ENCODE data around the gene KCNJ11. TPM values are rescaled to one million over a fixed set of nuclear protein-coding genes. Genes with fewer than 3 reads are reported as not detected.

Gene KCNJ11
- total and polyA plus RNA-seq, 3 donors from 2014 or later, result 1.4 to 2.1 (median 1.7) TPM

GRCh38 chr11:17421781-17422180, 33.3 kb upstream of the KCNJ11 start:
- Histone ChIP-seq H3K4me3 (no peak overlapping the region), H3K36me3 (ENCODE audit: low read depth, missing control alignments) (no peaks in the 10 kb centered on the region), H3K27me3 (no peaks in the 10 kb centered on the region), H3K27ac (no peak overlapping the region), H3K4me1 (no peaks in the 10 kb centered on the region), H3K9me3 (no peaks in the 10 kb centered on the region)
- intact Hi-C loops (cut with DNase I; ENCODE audit: low total_unique reads), result no loop called here
- no peak for DNase-seq
- TF ChIP-seq POLR2A (IDR thresholded peaks at IDR 0.05), result no peak
- TF ChIP-seq, protein P1, sequence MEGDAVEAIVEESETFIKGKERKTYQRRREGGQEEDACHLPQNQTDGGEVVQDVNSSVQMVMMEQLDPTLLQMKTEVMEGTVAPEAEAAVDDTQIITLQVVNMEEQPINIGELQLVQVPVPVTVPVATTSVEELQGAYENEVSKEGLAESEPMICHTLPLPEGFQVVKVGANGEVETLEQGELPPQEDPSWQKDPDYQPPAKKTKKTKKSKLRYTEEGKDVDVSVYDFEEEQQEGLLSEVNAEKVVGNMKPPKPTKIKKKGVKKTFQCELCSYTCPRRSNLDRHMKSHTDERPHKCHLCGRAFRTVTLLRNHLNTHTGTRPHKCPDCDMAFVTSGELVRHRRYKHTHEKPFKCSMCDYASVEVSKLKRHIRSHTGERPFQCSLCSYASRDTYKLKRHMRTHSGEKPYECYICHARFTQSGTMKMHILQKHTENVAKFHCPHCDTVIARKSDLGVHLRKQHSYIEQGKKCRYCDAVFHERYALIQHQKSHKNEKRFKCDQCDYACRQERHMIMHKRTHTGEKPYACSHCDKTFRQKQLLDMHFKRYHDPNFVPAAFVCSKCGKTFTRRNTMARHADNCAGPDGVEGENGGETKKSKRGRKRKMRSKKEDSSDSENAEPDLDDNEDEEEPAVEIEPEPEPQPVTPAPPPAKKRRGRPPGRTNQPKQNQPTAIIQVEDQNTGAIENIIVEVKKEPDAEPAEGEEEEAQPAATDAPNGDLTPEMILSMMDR (IDR thresholded peaks at IDR 0.05), result no peak
- 73 to 79% methylated on average over 4 of the region's 4 CpGs for WGBS, 2 donors

DNA sequence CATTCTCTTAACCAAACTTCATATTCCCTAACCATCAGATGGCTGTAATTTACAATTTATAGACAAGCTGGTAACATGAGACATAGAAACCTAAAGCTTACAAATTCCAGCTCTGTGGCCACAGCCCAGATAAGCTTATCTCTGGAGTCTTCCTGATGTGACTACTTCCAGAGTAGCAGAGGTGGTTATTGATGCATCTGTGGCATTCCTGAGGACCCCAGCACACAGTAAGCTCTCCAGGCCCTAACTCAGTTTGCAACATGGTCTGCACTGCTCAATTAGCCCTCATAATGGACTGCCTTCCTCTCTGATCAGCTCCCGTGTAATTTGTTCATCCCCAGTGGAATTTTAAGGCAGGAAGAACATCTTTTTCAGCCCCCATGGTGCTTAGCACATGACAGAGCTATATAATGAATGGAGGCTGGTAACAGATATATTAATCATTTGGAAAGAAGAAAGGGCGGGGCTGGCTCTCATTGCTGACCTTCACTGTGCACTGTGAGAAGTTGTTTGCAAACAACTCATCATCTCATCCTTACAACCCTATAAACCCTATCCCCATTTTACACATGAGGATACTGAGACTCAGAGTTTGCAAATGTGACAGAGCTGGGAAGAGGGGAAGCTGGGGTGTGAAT, 30.1 kb upstream of the KCNJ11 start:
- 46 to 76% methylated on average over 2 of the region's 2 CpGs for WGBS, 2 donors
- no peak for TF ChIP-seq POLR2A (IDR thresholded peaks at IDR 0.05)
- TF ChIP-seq, protein P1 (IDR thresholded peaks at IDR 0.05), result no peak
- Histone ChIP-seq H3K4me3 (no peak overlapping the region), H3K9me3 (no peaks in the 10 kb centered on the region), H3K27me3 (no peaks in the 10 kb centered on the region), H3K4me1 (no peaks in the 10 kb centered on the region), H3K36me3 (ENCODE audit: low read depth, missing control alignments) (no peaks in the 10 kb centered on the region), H3K27ac (no peak overlapping the region)
- DNase-seq, result no peak
- intact Hi-C loops (cut with DNase I; ENCODE audit: low total_unique reads), result no loop called here

- H3K9me3 ChIP-seq, result no peaks in the 10 kb centered on the region
- TF ChIP-seq, protein P1 (IDR thresholded peaks at IDR 0.05), result no peak
- no peak for TF ChIP-seq POLR2A (IDR thresholded peaks at IDR 0.05)
- no peak overlapping the region for H3K27ac ChIP-seq
- DNase-seq, result no peak
- intact Hi-C loops (cut with DNase I; ENCODE audit: low total_unique reads), result no loop called here
- H3K4me1 ChIP-seq, result no peaks in the 10 kb centered on the region
- no peak overlapping the region for H3K4me3 ChIP-seq
- H3K36me3 ChIP-seq (ENCODE audit: low read depth, missing control alignments), result no peaks in the 10 kb centered on the region
- 69 to 82% methylated on average over 2 of the region's 2 CpGs for WGBS, 2 donors
- no peaks in the 10 kb centered on the region for H3K27me3 ChIP-seq
Measured at GRCh38 chr11:17416492-17416891, 28.0 kb upstream of the KCNJ11 start.

DNA sequence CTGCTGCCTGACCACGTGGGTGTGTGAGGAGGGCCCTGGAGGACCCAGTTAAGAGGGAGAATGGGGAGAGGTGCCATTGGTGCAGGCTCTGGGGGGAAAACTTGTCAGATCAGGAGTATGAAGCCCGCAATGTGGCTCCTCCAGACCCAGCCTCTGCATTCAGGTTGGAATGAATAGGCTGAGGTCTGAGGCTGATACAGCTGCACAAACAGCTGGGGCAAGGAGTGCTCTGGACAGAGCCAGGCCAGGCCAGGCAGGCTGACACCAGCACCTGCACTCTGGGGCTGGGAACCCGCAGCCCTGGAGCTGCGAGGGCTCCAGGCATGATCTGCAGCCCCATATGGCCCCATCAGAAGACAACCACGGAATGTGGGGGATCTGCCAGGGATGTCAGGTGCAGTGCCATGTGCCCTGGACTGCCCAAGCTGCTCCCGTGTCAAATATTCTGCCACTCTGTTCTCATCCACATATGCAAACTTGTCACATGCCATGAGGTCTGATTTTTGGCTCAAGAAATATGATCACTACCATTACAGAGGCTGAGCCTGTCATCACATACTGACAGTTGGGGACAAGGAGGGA, 27.2 kb upstream of the KCNJ11 start:
- H3K9me3 ChIP-seq, result no peaks in the 10 kb centered on the region
- WGBS, 2 donors, result 71 to 79% methylated on average over 6 of the region's 6 CpGs
- TF ChIP-seq POLR2A (IDR thresholded peaks at IDR 0.05), result no peak
- TF ChIP-seq, protein P1 (IDR thresholded peaks at IDR 0.05), result no peak
- DNase-seq, result no peak
- no peaks in the 10 kb centered on the region for H3K36me3 ChIP-seq (ENCODE audit: low read depth, missing control alignments)
- no peaks in the 10 kb centered on the region for H3K27me3 ChIP-seq
- H3K4me3 ChIP-seq, result no peak overlapping the region
- peaks cover 3% of the 10 kb centered on the region for H3K4me1 ChIP-seq
- H3K27ac ChIP-seq, result no peak overlapping the region
- intact Hi-C loops (cut with DNase I; ENCODE audit: low total_unique reads), result no loop called here

- Histone ChIP-seq H3K27me3 (no peaks in the 10 kb centered on the region), H3K27ac (no peak overlapping the region), H3K4me1 (peaks cover 3% of the 10 kb centered on the region), H3K36me3 (ENCODE audit: low read depth, missing control alignments) (no peaks in the 10 kb centered on the region), H3K9me3 (no peaks in the 10 kb centered on the region), H3K4me3 (no peak overlapping the region)
- DNase-seq, result no peak
- WGBS, 2 donors, result 74 to 92% methylated on average over 1 to 5 of the region's 5 CpGs
- intact Hi-C loops (cut with DNase I; ENCODE audit: low total_unique reads), result no loop called here
- no peak for TF ChIP-seq POLR2A (IDR thresholded peaks at IDR 0.05)
- TF ChIP-seq, protein P1 (IDR thresholded peaks at IDR 0.05), result no peak
Measured at GRCh38 chr11:17414992-17415391, 26.5 kb upstream of the KCNJ11 start.

Measured in testis (tissue), 3 donors.